GM18517 (cell line): Measurements from ENCODE around the gene TMEM165.
"Not testable (repeated sequence)": the region's sequence is repeated elsewhere in the genome, so short reads cannot be mapped to it uniquely, and the experiment has no call there.

Source experiments
- ATAC-seq: cut with Tn5 transposase; IDR thresholded peaks from one replicate; pipeline ENCODE4 v1.9.1; 2021; ENCODE audit warnings: mild to moderate bottlenecking, moderate library complexity; ENCODE audit not compliant: unreplicated experiment

TMEM165 gene

GRCh38 chr4:55395529-55396307 is at the start of gene TMEM165:
Gene TMEM165 (plus strand): TSS chr4:55395957. CDS start chr4:55396190, 233 bp downstream.
- ATAC-seq, result peak; percentile 86

- ATAC-seq, result peak; percentile 95
Observed at GRCh38 chr4:55345980-55346850, 49.5 kb upstream of the TMEM165 start, which contains the start of gene SRD5A3. Gene SRD5A3 (plus strand): TSS chr4:55346242. CDS start chr4:55346337, 95 bp downstream.

GRCh38 chr4:55346851-55347255 is 48.9 kb upstream of the TMEM165 start:
- ATAC-seq, result no peak

- no peak for ATAC-seq
Observed at GRCh38 chr4:55347610-55348228, 48.0 kb upstream of the TMEM165 start.

GRCh38 chr4:55348466-55348865 is 47.3 kb upstream of the TMEM165 start:
- ATAC-seq, result no peak

- not testable (repeated sequence) for ATAC-seq
Observed at GRCh38 chr4:55350870-55351269, 44.9 kb upstream of the TMEM165 start.

- no peak for ATAC-seq
Observed at GRCh38 chr4:55351824-55352223, 43.9 kb upstream of the TMEM165 start.

- ATAC-seq, result no peak
Observed at GRCh38 chr4:55352726-55353125, 43.0 kb upstream of the TMEM165 start.

- ATAC-seq, result not testable (repeated sequence)
Observed at GRCh38 chr4:55353228-55353747, 42.5 kb upstream of the TMEM165 start.

- ATAC-seq, result no peak
Observed at GRCh38 chr4:55354648-55355047, 41.1 kb upstream of the TMEM165 start.

GRCh38 chr4:55355555-55355954 is 40.2 kb upstream of the TMEM165 start:
- no peak for ATAC-seq

GRCh38 chr4:55356991-55357461 is 38.7 kb upstream of the TMEM165 start:
- ATAC-seq, result no peak

GRCh38 chr4:55358246-55358645 is 37.5 kb upstream of the TMEM165 start:
- no peak for ATAC-seq

- ATAC-seq, result peak; percentile 77
Observed at GRCh38 chr4:55358668-55359067, 37.1 kb upstream of the TMEM165 start.

- no peak for ATAC-seq
Observed at GRCh38 chr4:55359397-55359916, 36.3 kb upstream of the TMEM165 start.

GRCh38 chr4:55362938-55363337 is 32.8 kb upstream of the TMEM165 start:
- not testable (repeated sequence) for ATAC-seq

GRCh38 chr4:55363691-55364351 is 31.9 kb upstream of the TMEM165 start:
- no peak for ATAC-seq

- no peak for ATAC-seq
Observed at GRCh38 chr4:55364691-55365344, 30.9 kb upstream of the TMEM165 start.

GRCh38 chr4:55365345-55365728 is 30.4 kb upstream of the TMEM165 start:
- ATAC-seq, result no peak

GRCh38 chr4:55366621-55367020 is 29.1 kb upstream of the TMEM165 start:
- no peak for ATAC-seq
